NCI-H2196 treated with DMSO at 0.1 percent for 48 hours (cell line): ENCODE data around the gene SCARB2.
"Not testable (repeated sequence)": the region's sequence is repeated elsewhere in the genome, so short reads cannot be mapped to it uniquely, and the experiment has no call there.

Experiments used
- DNase-seq: peaks from one replicate; lab custom pipeline; 2025; ENCODE audit not compliant: unreplicated experiment; lab: John Stamatoyannopoulos, UW

The SCARB2 gene

GRCh38 chr4:76213415-76214176 lies at the start of gene SCARB2:
SCARB2 (minus strand) TSS chr4:76213824; CDS start chr4:76213543, 281 bp downstream.
- peak; percentile 52 for DNase-seq

GRCh38 chr4:76260571-76260970 lies 46.9 kb upstream of the SCARB2 start:
- no peak for DNase-seq

- no peak for DNase-seq
These were observed 44.2 kb upstream of the SCARB2 start for GRCh38 chr4:76257824-76258223.

- DNase-seq = no peak
These were observed 43.3 kb upstream of the SCARB2 start for GRCh38 chr4:76256968-76257367.

- no peak for DNase-seq
These were observed 42.4 kb upstream of the SCARB2 start for GRCh38 chr4:76256032-76256431.

- no peak for DNase-seq
These were observed 39.9 kb upstream of the SCARB2 start for GRCh38 chr4:76253511-76253910.

GRCh38 chr4:76252271-76252653 lies 38.6 kb upstream of the SCARB2 start:
- no peak for DNase-seq

GRCh38 chr4:76251441-76252270 lies 38.0 kb upstream of the SCARB2 start, which contains the start of gene FAM47E:
FAM47E (plus strand) TSS chr4:76251721; CDS start chr4:76251747, 26 bp downstream.
- peak; percentile 19 for DNase-seq

GRCh38 chr4:76250962-76251361 lies 37.3 kb upstream of the SCARB2 start:
- DNase-seq = no peak

GRCh38 chr4:76246852-76247251 lies 33.2 kb upstream of the SCARB2 start:
- DNase-seq = no peak

GRCh38 chr4:76246025-76246424 lies 32.4 kb upstream of the SCARB2 start:
- DNase-seq = no peak

- not testable (repeated sequence) for DNase-seq
These were observed 30.3 kb upstream of the SCARB2 start for GRCh38 chr4:76243877-76244276.

GRCh38 chr4:76240236-76240635 lies 26.6 kb upstream of the SCARB2 start:
- DNase-seq = no peak

GRCh38 chr4:76238701-76239100 lies 25.1 kb upstream of the SCARB2 start:
- no peak for DNase-seq

- no peak for DNase-seq
These were observed 24.6 kb upstream of the SCARB2 start for GRCh38 chr4:76238236-76238635.

- no peak for DNase-seq
These were observed 22.3 kb upstream of the SCARB2 start for GRCh38 chr4:76235915-76236314.

GRCh38 chr4:76235407-76235806 lies 21.8 kb upstream of the SCARB2 start:
- DNase-seq = no peak

GRCh38 chr4:76234679-76235044 lies 21.0 kb upstream of the SCARB2 start:
- DNase-seq = no peak

GRCh38 chr4:76233967-76234678 lies 20.5 kb upstream of the SCARB2 start:
- DNase-seq = no peak

GRCh38 chr4:76233529-76233928 lies 19.9 kb upstream of the SCARB2 start:
- no peak for DNase-seq

- DNase-seq = no peak
These were observed 19.5 kb upstream of the SCARB2 start for GRCh38 chr4:76233083-76233482.

GRCh38 chr4:76232681-76233080 lies 19.1 kb upstream of the SCARB2 start:
- DNase-seq = no peak
